ENCODE measurements around the gene HBZ.

GRCh38 chr16:162271-162991 is 10.0 kb downstream of the HBZ start:
- no peak for TF ChIP-seq PATZ1 (CRISPR knock-in tag; IDR thresholded peaks at IDR 0.05; ENCODE audit: borderline replicate concordance)
- no peak for TF ChIP-seq CREB5 (CRISPR knock-in tag; IDR thresholded peaks at IDR 0.05; ENCODE audit: low read depth)

Data from SK-N-SH treated with all-trans-retinoic acid at 6 μM for 48 hours (cell line).